Stimulated activated CD8-positive, alpha-beta memory T cell treated with anti-CD3 and anti-CD28 coated beads, Interleukin-7, amount 100 ng/mL, for 24 hours (primary cell): ENCODE results near the gene PAEP.

ENCODE experiments used
- DNase-seq: peaks from one replicate; pipeline ENCODE4 v3.0.0-alpha.2; 2020; ENCODE audit warnings: low read depth

Gene PAEP

DNA sequence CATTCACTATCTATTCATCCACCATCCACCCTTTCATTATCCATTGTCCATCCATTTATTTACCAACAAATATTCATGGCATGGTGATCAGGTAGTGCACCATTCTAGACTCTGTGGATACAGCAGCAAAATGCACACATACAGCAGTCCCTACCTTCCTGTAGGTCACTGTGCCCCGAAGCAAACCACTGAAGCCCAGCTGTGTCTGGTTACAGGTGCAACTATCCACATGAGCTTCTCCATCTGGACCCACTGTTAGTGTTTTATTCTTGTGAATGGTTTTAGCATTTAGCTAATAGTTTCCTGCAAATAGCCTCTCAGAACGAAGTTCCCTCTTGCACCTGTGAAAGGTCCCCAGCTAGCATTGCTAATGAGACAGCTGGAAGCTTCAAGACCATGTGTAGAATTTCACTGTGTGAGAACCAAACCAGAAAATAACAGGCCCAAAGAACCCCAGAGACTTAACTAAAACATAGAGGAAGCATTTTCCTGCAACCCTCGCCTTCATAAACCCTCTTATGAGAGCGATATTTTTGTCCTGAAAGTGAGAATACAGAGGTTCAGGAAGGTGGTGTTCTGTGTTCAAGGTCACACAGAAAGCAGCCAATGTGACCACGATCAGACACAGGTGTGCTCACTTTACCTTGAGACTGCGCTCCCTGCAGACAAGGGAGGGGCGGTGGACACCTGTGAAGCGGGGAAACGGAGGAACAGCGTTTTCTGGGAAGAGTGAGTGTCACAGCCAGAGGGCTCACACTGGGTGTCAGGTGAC lies 18.5 kb downstream of the PAEP start:
- no peak for DNase-seq

DNA sequence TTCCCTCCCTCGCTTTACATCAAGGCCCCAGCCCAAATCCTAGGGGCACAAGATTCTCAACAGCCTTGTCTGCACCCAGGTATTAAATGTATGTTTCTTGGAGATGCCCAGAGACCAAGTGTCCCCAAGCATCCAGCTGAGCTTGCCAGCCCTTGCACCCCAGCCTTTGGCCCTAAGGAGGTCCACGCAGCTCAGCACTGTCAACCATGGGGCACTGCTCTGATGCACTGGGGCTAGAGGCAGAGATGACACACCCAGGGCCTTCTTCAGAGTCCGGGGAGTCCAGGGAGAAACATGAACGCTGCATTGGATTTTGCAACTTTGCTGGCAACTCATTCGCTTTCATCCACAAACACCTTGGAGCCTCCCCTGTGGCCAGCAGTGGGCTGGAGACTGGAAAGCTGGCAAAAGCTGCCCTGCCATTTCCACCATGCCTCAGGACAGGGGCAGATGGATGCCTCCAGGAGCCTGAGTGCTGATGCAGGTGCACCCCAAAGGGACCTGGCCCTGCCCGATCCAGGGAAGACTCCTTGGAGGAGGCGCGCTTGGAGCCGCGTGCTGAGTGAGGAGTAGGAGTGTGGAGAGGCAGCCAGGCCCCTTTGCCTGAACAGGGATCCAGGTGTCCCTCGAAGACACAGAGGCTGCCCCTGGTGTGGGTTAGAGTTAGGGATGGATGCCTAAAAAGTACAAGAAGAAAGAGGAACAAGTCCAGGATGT lies 19.3 kb downstream of the PAEP start:
- DNase-seq: no peak

DNA sequence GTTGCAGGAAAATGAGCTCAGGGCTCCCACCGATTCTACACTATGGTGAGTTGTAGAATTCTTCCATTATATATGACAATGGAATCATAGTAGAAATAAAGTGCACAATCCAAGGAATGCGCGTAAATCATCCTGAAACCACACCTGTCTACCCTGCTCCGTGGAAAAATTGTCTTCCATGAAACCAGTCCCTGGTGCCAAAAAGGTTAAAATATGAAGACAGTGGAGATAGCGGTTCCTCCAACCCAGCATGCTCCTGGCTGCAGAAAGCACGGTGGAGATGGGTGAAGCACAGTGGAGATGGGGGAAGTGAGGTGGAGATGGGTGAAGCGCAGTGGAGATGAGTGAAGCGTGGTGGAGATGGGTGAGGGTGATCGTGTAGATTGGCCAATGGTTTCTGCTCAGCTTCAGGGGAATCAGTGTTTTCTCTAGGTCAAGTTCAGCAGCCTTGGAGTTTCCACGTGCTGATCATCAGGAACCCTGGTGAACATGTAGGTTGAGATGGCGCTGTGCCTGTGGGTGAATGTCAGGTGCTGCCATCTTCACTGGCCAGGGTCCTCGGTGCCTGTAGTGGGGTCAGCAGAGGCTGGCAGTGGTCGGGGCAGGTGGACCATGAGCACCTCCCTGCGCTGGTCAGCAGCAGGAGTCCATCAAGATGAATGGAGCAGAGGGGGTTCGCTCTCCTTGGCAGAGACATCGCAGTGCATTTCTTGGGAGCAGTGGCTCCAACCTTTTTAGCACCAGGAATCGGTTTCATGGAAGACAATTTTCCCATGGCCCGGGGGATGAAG lies 20.3 kb downstream of the PAEP start:
- DNase-seq: no peak

DNA sequence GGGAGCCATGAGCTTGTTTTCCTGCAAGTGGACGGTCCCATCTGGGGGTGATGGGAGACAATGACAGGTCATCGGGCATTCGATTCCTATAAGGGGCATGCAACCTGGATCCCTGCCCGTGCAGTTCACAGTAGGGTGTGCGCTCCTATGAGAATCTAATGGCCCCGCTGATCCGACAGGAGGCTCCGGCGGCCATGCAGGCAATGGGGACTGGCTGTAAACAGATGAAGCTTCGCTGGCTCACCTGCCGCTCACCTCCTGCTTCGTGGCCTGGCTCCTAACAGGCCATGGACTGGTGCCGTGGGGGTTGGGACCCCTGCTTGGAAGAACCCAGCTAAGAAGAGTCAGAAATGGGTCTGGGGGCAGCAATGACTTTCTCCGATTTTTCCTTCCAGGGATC lies 21.0 kb downstream of the PAEP start:
- no peak for DNase-seq

DNA sequence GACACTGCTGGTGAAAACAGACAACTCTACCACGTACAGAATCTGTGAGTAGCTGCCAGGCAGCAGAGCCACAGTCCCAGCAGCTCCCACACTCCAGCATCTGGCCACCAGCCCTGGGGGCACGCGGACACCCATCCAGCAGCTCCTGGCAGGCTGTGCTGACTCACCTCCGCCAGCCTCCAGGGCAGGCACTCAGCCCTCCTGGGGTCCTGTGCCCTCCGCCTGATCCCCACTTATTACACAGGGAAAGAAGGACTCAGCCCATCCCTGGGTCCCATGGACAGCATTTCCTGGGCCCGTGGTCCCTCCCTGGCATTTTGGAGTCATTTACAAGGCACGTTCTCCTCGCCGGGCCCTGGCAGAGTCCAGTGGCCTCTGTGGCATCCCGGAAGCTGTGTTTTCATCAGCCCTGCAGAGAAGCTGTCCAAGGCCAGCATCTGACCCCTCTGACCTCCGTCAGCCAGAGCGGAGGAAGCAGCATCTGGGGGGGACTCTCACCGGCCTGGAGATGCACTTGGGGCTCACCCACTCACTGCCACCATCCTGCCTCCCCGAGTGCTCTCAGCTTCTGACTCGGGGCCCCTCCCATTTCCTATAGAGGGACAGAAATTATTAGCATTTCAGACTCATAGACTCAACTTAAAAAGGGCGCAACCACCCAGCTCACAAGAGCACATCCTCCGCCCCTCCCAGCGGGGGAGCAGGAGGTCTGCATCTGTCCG lies 21.6 kb downstream of the PAEP start:
- no peak for DNase-seq

DNA sequence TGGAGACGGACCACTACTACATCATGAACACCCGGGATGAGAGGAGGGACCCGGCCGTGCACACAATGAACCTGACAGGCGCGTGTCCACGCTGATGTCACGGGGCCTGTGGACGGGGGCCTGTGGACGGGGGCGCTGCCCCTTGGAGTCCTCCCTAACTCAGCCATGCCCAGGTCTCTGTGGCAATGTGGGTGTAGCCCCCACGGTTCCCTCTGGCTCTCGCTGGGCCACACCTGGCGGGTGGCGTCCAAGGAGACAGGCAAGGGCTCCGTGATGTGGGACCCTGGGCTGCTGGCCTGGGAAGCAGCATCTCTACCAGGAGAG lies 22.1 kb downstream of the PAEP start:
- DNase-seq: no peak

DNA sequence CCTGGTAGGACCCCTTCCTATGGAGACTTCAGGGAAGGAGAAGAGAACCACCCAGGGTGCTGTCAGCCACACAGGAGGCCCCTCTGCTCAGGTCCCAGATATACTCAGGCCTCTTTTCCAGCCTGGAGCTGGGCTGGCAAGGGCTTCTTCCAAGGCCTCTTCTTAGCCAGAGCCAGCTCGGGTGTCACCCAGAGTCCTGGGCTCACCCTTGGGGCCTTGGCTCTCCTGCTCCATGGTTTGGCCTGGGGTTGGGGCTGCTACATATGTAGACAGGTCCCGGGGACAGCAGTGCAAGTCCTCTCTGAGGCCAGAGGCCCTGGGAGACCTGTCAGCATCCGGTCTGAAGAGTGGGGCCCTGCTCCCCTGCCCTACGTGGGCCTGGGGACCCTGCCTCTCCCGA lies 22.8 kb downstream of the PAEP start:
- no peak for DNase-seq

DNA sequence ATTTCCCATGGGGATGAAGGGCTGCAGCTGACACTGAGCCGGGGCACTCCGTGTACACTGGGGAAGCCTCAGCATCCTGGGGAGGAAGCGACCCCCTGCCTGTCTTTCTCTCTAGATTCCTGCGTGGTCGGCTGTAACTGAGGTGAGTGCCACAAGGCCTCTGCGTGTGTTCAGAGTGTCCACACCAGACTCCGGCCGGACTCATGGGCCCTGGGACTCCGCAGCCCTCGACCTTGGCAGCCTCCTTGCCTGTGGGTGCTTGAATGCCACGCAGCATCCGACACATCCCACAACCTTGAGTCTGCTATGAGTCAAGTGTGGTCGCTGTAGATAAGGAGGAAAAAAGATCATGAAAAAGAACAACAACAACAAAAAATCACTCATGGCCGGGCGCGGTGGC lies 23.4 kb downstream of the PAEP start:
- no peak for DNase-seq

DNA sequence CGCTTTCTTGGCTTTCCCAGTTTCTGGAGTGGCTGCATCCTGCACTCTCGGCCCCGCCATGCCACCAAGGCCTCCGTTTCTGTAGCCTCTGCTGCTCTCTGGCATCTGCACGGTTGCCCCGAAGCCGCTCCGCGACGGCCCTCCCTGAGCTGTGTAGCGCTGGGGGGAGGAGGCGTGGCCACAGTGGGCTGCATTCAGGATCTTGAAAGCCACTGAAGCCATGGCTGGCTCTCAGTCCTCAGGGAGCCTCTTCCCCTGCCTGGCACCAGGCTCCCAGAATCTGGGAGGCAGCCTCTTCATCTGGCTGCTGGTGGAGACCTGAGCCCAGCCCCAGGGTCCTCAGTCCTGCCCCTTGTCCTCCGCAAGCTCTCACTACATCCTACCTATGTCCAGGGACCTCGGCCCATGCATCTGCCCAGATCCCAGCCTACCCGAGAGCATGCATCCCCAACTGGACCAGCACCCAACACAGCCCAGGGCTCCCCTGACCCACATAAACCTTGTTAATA lies 25.1 kb downstream of the PAEP start:
- no peak for DNase-seq

DNA sequence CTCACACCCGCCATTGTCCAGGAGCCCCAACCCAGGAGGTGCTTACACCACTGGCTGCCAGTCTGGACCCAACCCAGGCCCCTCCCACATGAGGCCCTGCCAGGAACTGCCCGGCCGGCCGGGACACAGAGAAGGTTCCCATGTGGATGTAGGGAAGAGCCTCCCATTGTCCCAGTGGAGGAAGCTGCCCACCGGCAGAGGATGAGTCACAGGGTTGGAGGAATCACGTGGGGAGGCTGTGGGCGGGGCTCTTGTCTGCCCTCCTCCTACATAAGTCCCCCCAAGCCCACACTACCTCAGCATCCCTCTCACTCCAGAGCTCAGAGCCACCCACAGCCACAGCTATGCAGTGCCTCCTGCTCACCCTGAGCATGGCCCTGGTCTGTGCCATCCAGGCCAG lies 26.1 kb downstream of the PAEP start:
- DNase-seq: no peak

DNA sequence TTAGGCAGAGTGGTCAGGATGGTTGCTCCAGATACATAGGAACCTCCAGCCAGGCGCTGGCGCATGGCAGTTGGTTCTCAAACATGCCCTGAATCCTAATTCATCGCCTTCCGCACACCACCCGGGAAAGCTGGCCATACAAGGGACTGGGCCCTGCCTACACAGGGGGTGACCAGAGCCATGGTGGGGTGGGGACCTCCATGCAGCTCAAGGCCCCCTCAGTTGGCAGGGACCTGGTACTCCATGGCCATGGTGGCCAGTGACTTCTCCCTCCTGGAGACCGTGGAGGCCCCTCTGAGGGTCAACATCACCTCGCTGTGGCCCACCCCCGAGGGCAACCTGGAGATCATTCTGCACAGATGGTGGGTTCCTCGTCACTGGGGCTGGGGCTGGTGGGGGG lies 26.8 kb downstream of the PAEP start:
- no peak for DNase-seq

DNA sequence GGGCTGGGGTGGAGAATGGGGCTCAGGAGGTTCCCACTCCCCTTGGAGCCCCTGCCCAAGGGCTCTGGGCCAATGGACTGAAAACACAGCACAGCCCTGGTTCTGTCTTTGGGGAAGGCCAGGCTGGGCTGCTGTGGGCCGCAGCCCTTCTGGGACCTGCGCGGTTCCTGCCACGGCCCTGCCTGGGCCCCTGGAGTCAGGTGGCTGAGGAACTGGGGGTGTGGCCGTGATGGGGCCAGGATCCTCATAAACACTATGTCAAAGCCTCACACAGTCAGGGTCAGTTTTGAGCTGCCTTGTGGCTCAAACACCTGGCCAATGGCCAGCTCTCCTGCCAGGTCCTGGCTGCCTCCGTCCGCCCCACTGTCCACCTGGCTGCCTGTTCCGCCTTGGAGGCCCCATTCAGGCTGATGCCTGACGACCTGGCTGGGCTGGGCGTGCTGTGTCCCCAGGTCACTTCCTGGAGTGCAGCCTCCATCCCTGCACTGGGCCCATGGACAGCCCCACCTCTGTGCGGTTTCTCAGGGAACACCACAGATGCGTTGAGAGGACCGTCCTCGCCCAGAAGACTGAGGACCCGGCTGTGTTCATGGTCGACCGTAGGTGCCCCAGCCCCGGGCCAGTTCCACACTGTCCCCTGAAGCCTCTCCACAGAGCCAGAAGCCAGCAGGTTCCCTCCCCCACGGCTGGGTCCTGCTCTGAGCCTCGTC lies 27.5 kb downstream of the PAEP start:
- DNase-seq: no peak

DNA sequence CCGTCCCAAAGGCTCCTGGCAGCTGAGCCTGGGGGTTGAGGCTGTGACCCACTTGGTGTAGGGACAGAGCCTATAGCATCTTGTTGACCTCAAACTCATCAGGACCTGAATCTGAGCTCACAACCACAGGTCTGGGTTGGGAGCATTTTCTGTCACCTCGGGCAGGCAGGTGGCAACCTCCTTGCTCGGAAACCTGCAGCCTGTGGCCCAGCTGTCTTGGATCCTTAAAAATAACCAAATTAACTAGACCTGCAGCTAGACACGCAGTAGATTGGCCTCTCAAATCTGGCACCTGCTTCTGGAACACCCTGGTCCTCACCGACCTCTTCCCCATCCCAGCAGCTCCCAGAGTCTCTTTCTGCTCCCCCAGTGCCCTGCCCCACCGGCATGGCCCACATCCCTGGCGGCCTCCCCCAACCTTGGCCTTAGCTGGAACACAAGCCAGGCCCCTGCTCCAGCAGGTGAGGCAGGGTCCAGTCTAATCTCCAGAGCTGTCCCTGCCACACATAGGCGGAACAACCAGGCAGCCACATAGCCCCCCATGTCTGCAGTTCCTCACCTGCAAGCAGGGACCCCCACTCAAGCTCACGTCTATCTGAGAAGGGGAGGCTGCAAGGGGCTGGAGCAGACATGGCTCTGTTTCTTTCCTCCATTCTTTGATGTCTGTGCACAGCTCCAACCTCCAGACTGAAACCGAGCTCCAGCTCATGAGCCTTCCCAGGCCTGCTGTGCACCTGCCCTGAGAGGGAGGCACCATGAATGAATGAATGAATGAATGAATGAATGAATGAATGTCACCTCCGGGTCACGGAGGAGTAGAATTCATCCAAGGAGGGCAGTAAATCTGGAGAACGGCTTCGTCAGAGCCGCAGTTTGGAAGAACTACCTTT lies 28.3 kb downstream of the PAEP start:
- DNase-seq: no peak

DNA sequence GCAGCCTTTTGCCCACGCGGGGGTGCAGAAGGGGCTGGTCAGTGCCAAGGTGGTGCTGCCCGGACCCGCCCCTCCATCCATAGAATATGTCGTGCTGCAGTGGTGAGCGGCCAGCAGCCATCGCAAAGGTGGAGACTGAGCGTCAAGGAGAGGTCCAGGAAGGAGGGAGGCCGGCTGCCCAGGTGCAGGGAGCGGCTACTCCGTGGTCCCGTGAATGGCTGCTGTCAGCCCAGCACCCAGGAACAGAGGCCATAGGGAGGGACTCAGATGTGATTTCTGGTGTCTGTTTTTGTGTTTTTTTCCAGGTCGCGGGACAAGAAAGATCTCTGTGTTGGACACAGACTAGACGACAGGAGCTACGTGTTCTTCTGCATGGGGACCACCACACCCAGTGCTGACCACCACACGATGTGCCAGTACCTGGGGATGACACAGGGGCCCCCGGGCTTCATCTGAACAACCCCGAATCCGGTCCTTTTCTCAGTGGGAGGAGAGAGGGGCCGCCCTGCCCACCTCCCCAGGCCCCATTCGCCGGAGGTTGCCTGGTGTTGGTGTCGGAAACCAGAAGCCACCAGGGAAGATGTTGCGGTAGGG lies 29.0 kb downstream of the PAEP start:
- DNase-seq: no peak

DNA sequence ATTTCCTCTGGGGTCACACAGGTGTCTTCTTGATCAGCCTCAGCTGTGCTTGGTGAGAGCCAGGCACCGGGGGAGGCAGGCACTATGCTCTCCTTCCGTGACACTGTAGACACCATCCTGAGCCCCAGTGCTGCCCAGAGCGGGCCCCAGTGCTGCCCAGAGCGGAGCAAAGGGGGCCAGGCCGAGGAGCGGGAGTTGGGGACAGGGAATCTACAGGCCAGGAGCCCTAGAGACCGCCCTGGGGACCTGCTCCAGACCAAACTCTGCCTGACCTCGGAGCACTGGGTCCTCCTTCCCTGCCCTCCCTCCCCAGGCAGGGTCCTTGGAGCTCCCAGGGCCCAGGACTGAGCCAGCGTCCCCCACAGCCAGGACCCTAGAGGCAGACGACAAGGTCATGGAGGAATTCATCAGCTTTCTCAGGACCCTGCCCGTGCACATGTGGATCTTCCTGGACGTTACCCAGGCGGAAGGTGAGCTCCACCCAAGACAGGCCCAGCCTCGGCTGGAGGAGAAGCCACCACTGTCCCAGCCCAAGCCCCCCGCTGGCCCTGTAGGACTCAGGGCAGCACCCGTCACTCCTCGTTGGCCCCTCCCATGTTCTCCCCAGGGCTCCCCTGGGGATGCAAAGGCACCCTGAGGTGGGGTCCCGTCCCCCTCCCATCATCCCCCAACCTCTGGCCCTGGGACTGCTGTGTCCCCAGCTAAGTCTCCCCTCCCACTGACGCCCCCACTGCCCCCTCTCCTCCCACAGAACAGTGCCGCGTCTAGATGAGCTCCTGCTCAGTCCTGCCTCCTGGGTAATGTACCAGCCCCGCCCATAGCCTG lies 30.2 kb downstream of the PAEP start:
- DNase-seq: no peak

DNA sequence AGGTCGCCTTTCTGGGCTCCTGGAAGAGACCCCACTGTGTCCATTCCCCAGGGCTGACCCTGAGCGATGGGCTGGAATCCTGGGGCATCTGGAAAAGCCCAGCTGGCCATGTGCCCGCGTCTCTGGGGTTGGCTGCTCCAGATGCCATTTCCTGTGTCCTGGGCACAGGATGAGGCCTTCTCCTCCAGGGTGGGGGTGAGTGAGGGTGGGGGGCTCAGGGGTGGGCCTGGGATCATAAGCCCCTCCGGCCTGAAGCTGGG lies 30.7 kb downstream of the PAEP start:
- no peak for DNase-seq

DNA sequence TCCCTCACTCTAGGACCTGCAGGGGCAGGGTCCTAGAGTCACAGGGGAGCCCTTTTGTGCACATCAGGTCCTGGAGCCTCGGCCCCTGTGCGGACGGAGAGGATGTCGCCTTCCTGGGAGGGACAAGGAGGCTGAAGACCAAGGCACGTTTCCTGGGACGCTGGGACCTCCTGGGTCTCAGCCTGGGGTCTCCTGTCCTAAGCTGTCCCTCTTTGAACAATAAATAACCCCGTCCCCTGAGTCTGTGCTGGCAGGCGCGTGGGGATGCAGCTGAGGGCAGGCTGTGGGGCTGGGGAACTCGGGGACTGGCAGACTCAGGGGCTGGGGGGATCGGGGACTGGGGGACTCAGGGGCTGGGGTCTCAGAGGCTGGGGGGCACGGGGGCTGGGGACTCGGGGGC lies 31.1 kb downstream of the PAEP start:
- no peak for DNase-seq

DNA sequence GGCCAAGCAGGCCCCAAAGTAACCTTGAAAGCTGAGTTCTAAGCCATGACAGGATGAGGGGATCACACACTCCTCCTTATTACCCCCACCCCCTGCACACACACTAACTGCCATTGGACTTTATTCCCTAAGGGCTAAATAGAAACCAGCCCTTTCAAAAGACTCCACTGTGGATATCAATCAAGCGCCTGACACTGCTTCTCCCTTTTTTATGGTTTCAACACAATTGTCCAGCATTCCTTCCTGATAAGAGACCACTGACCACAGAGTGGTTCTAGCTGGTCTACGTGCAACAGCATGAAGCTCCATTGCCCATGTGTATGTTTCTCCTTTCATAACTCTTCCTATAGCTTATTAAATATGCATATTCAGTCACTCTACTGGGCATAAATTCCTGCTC lies 34.7 kb downstream of the PAEP start:
- no peak for DNase-seq

DNA sequence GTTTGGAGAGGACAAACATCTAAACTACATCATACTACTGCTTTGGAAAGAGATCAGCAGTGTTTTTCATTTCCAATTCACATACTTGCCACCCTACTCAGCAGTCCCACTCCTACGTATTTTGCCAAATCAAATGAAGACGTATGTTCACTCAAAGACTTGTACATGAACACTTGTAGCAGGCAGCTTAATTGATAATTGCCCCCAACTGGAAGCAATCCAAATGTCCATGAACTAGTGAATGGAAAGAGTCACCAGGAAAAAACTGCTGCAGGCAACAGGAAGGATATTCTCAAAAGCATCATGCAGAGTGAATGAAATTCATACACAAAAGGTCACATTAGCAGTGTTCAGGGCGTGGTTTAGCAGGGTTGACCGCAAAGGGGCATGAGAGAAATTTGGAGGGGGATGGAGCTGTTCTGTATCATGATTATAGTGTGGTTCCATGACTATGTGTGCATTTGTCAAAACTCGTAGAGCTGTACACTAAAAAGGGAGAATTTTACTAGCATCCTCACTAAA lies 38.8 kb downstream of the PAEP start:
- DNase-seq: no peak
